IPS DF 4.7 (cell line): Measurements from ENCODE around the gene PPME1.

Experiments
- DNase-seq: peaks from one replicate; pipeline ENCODE4 v3.0.0-alpha.2; 2013; ENCODE audit warnings: low spot score; ENCODE audit errors: extremely low read depth

The PPME1 gene

GRCh38 chr11:74159642-74160041 lies 11.4 kb upstream of the PPME1 start:
- no peak for DNase-seq

- no peak for DNase-seq
These were observed 8.2 kb upstream of the PPME1 start for GRCh38 chr11:74162681-74163467.

GRCh38 chr11:74168838-74169237 lies 2.3 kb upstream of the PPME1 start:
- DNase-seq, result no peak

- DNase-seq, result no peak
These were observed 1.2 kb upstream of the PPME1 start for GRCh38 chr11:74169738-74170458.

- DNase-seq, result no peak
These were observed 510 bp downstream of the PPME1 start for GRCh38 chr11:74171630-74171968.

- no peak for DNase-seq
These were observed 908 bp downstream of the PPME1 start for GRCh38 chr11:74171997-74172396.

GRCh38 chr11:74175920-74176319 lies 4.8 kb downstream of the PPME1 start:
- DNase-seq, result no peak

GRCh38 chr11:74179234-74180052 lies 8.4 kb downstream of the PPME1 start:
- DNase-seq, result no peak

- DNase-seq, result no peak
These were observed 11.5 kb downstream of the PPME1 start for GRCh38 chr11:74182635-74183034.

- no peak for DNase-seq
These were observed 14.2 kb downstream of the PPME1 start for GRCh38 chr11:74185285-74185684.

- DNase-seq, result no peak
These were observed 14.6 kb downstream of the PPME1 start for GRCh38 chr11:74185695-74186094.

- DNase-seq, result no peak
These were observed 24.7 kb downstream of the PPME1 start for GRCh38 chr11:74195828-74196227.

GRCh38 chr11:74196781-74197486 lies 25.8 kb downstream of the PPME1 start:
- no peak for DNase-seq

- DNase-seq, result no peak
These were observed 32.9 kb downstream of the PPME1 start for GRCh38 chr11:74203966-74204365.

GRCh38 chr11:74204701-74205100 lies 33.6 kb downstream of the PPME1 start:
- no peak for DNase-seq

GRCh38 chr11:74205181-74205580 lies 34.1 kb downstream of the PPME1 start:
- no peak for DNase-seq

- DNase-seq, result no peak
These were observed 35.7 kb downstream of the PPME1 start for GRCh38 chr11:74206746-74207145.

- DNase-seq, result no peak
These were observed 37.4 kb downstream of the PPME1 start for GRCh38 chr11:74208507-74208906.

GRCh38 chr11:74212533-74212932 lies 41.4 kb downstream of the PPME1 start:
- DNase-seq, result no peak

GRCh38 chr11:74220376-74220775 lies 49.3 kb downstream of the PPME1 start:
- no peak for DNase-seq

GRCh38 chr11:74221816-74222215 lies 50.7 kb downstream of the PPME1 start:
- DNase-seq, result no peak

- DNase-seq, result no peak
These were observed 54.5 kb downstream of the PPME1 start for GRCh38 chr11:74225565-74225964.
